ENCODE results near the gene TIMM17A.

DNA sequence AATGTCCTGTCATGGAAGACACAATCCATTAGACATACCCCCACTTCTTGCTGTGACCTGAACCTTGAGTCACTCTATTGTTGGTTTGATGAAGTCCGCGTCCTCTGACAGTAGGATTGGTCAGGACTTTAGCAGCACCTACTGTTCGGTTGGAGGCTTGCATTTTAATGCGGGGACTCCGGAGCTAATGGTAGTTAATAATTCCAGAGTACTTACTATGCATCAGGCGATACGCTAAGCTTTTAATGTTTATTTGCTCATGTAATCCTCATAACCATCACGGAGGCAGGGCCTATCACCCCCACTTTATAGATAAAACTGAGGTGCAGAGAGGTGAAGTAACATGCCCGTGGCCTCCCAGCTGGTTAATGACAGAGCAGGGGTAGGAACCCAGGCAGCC lies 47.2 kb downstream of the TIMM17A start:
- TF ChIP-seq EZH2 (IDR thresholded peaks at IDR 0.05; ENCODE audit: insufficient read depth, low read length): no peak
- TF ChIP-seq, protein P1, sequence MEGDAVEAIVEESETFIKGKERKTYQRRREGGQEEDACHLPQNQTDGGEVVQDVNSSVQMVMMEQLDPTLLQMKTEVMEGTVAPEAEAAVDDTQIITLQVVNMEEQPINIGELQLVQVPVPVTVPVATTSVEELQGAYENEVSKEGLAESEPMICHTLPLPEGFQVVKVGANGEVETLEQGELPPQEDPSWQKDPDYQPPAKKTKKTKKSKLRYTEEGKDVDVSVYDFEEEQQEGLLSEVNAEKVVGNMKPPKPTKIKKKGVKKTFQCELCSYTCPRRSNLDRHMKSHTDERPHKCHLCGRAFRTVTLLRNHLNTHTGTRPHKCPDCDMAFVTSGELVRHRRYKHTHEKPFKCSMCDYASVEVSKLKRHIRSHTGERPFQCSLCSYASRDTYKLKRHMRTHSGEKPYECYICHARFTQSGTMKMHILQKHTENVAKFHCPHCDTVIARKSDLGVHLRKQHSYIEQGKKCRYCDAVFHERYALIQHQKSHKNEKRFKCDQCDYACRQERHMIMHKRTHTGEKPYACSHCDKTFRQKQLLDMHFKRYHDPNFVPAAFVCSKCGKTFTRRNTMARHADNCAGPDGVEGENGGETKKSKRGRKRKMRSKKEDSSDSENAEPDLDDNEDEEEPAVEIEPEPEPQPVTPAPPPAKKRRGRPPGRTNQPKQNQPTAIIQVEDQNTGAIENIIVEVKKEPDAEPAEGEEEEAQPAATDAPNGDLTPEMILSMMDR (IDR thresholded peaks at IDR 0.05; ENCODE audit: insufficient read depth, low read depth, low read length): no peak
